Colon (tissue), 2 donors: ENCODE data around the gene LGALS9C.
"Not testable (repeated sequence)": the region's sequence is repeated elsewhere in the genome, so short reads cannot be mapped to it uniquely, and the experiment has no call there.

Experiments used
- FAIRE-seq: peaks from 2 replicates; lab custom pipeline; 2012; peaks lifted over from hg19 to GRCh38; lab: Jason Lieb, UNC
- donor health status: control.
- donor health status: control.

LGALS9C gene

GRCh38 chr17:18530405-18530804, 53.8 kb downstream of the LGALS9C start:
- not testable (repeated sequence) for FAIRE-seq

- not testable (repeated sequence) for FAIRE-seq
Measured at GRCh38 chr17:18542234-18542633, 65.6 kb downstream of the LGALS9C start.

GRCh38 chr17:18542907-18543306, 66.3 kb downstream of the LGALS9C start:
- not testable (repeated sequence) for FAIRE-seq
